NCI-H345 treated with DMSO at 0.1 percent for 48 hours (cell line): ENCODE measurements around the gene HYCC1.

Experiments used
- DNase-seq: peaks from one replicate; lab custom pipeline; 2025; ENCODE audit not compliant: unreplicated experiment; lab: John Stamatoyannopoulos, UW

Gene HYCC1

GRCh38 chr7:23017309-23017708, 3.4 kb upstream of the HYCC1 start:
- DNase-seq = no peak

GRCh38 chr7:23016345-23017253, 2.7 kb upstream of the HYCC1 start:
- DNase-seq = no peak

GRCh38 chr7:23014681-23015080, 751 bp upstream of the HYCC1 start:
- DNase-seq = no peak

DNA sequence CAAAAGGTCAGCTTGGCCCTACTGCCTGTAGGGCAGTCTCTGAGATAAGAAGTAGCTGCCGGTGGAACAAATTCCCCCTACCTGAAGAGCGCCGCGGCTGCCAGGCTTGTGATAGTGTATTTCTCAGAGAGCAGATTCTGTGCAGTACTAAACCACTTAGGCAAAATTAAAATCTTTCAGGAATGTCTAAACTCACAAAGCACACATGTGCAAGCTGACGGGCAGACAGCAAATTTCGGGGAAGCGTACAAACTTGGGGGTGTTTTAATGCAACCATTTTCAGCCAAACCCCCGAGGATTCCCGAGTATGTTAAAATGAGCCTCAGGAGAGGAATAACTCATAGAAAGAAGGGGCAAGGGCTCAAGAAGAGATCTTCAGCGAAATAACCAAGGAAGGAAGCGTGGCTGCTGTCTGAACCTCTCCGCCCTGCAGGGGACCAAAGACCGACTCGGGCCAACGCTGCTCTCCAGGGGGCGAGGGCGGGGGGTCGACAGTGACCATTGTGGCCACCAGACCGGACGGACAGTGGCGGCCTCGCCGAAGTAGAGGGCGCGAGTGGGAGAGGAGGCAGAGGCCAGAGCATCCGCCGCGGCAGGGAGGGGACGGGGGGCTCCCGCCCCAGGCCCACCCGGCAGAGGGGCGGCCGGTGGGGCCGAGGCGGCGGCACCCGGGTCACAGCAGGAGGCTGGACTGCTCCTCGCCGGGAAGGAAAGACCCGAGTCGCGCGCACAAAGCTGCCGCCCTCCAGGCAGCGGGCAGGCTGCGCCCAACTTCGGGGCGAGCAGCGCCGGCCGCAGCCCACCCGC, 819 bp downstream of the HYCC1 start:
- DNase-seq = no peak

- no peak for DNase-seq
Observed at GRCh38 chr7:23012186-23012585, 1.7 kb downstream of the HYCC1 start.

- no peak for DNase-seq
Observed at GRCh38 chr7:23011222-23011924, 2.6 kb downstream of the HYCC1 start.

GRCh38 chr7:23009303-23009702, 4.6 kb downstream of the HYCC1 start:
- no peak for DNase-seq

- no peak for DNase-seq
Observed at GRCh38 chr7:23004247-23004520, 9.7 kb downstream of the HYCC1 start.

DNA sequence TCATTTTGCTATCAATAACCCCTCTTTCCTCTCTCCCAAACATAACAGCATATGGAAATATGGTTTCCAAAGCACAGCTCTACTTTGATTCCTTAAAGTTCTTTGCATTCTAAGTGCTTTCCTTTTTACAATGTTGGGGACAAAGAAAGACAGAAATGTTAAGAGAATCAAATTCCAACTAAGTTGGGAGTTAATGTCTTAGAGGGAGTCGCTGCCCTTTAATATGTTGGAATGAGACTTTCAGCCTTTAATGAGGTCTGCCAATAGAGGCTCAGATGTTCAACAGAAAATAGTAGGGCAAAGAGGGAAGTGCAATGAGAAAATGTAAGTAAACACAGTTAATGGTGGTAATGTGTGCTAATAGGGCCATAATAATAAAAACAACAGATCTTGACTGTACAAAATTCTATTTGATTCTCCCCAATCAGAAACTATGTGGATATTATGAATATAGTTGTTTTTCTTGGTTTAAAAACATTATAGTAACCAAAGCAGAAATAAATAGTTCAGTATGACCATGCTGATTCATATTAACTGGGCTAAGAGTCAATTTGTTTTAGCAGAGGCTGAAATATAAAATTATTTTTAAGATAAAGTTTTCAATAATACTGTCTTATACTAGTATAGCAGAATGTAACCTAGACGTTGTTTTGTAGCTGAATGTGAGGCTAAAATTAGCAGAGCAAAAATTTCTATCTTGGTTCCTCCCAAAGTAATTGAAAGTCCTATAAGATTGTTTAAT, 10.3 kb downstream of the HYCC1 start:
- no peak for DNase-seq

GRCh38 chr7:23002698-23003097, 11.2 kb downstream of the HYCC1 start:
- DNase-seq = no peak

- DNase-seq = no peak
Observed at GRCh38 chr7:23001610-23002009, 12.3 kb downstream of the HYCC1 start.

- no peak for DNase-seq
Observed at GRCh38 chr7:23000597-23001360, 13.2 kb downstream of the HYCC1 start.

DNA sequence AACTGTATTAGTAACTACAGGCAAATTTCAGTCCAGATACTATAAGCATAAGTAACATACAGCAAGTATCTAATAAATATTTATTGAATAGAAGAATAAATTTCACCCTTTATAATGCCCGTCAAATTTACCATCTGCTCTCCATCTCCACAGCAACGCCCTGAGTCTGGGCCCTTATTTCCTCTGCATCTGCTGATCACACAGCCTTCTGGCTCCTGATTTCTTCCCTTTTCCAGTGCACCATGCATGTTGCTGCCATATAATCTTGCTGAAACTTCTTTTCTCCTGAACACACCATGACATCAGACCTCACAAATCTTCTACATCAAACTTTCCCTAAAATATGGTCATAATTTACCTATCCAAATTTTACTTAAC, 15.4 kb downstream of the HYCC1 start:
- no peak for DNase-seq

DNA sequence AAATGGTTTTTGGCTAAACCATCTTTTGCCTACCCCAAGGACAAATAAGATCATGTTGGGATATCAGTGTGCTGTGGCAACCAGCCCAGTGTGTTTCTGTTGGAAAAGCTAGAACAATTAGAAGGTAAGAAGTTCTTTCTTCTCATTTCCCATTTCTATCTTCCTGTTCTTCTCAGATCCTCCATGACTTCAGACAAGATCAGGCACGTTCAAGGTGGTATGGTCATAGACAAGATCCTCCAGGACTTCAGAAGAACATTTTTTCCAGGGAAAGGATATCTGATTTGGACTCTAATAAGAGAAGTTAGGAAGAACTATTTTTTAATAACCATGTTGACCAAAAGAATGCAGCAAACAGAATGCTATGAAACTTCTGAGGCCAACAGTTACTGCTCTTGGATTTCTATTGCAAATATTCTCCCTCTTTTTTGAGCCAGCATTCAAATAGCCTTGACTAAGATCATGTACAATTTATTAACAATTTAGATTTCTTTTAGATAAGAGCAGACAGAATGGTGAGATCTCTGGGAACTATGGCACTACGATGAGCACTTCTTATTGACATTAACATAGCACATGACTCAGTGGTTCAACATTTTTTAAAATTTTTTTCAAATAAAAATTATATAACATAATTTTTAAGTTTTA, 15.9 kb downstream of the HYCC1 start:
- no peak for DNase-seq

- no peak for DNase-seq
Observed at GRCh38 chr7:22996470-22996869, 17.5 kb downstream of the HYCC1 start.

GRCh38 chr7:22995011-22995410, 18.9 kb downstream of the HYCC1 start:
- DNase-seq = no peak

DNA sequence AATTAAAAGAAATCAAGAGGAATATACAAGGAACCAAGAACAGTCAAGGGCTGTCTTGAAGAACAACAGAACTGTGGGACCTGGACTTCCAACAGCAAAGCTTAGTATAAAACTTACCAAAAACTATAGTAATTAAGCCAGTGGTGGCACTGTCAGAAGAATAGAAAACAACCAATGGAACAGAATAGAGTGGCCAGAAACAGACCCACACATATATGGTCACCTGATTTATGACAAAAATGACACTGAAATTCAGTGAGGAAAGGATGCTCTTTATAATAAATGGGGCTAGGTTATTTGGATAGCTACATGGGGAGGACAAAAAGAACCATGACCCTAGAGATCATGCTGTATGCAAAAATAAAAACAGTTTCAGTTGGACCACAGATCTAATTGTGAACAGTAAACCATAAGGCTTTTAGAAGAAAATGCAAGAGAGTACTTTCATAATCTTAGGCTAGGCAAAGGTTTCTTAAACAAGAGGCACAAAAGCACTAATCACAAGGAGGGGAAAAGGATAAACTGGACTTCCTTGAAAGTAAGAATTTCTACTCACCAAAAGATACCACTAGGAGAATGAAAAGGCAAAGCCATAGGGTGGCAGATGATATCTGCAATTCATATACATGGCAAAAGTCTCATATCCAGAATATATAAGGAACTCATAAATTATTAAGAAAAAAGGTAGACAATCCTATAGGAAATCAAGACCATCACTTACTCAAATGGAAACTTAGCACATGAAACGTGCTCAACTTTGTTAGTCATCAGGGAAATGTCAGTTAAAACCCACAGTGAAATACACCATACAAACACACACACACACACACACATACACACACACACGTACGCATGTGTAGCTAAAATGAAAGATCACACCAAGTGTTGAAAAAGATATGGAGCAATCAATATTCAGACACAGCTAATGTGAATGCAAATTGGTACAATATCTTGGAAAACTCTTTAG, 20.8 kb downstream of the HYCC1 start:
- DNase-seq = no peak

- DNase-seq = no peak
Observed at GRCh38 chr7:22990588-22990949, 23.4 kb downstream of the HYCC1 start.
